Endothelial cell of umbilical vein (primary cell): ENCODE measurements around the gene CEMIP. TPM values are rescaled to one million over a fixed set of nuclear protein-coding genes. Genes with fewer than 3 reads are reported as not detected.

Experiments
- BruUV-seq: library from RNA; stranded (reverse); fragments of 400-500 nt; replicated peaks from 2 replicates; lab custom pipeline; 2021; lab: Mats Ljungman, UMichigan
- CTCF ChIA-PET: fragments of 300-600, 350-600 bp; sonication (Branson Sonifier 250); formaldehyde crosslinking; loops from one replicate; lab custom pipeline; 2021; ENCODE audit warnings: antibody characterized with exemption, inconsistent platforms; lab: Charles Lee
- POLR2A ChIA-PET: fragments of 300-600, 350-600 bp; sonication (Branson Sonifier 250); formaldehyde crosslinking; loops from one replicate; lab custom pipeline; 2021; ENCODE audit warnings: antibody characterized with exemption, inconsistent platforms; lab: Charles Lee
- DNase-seq: peaks from one replicate; pipeline ENCODE4 v3.0.0-alpha.2; 2011; ENCODE audit warnings: low read depth, low spot score
- FAIRE-seq: peaks from 2 replicates; lab custom pipeline; 2011; peaks lifted over from hg19 to GRCh38; lab: Jason Lieb, UNC
- H2AFZ ChIP-seq: 2 replicates; pipeline ENCODE4 v1.6.0; 2012; ENCODE audit warnings: low read depth, low read length, control low read depth, inconsistent platforms
- H3K27ac ChIP-seq: 2 replicates; pipeline ENCODE4 v1.5.1; 2011; ENCODE audit warnings: low read depth, mild to moderate bottlenecking, control low read depth, low read length, moderate library complexity; ENCODE audit not compliant: insufficient read depth
- H3K27me3 ChIP-seq, 2 experiments: 2 replicates each; pipeline versions ENCODE4 v1.6.0 to v1.6.1; 2011; ENCODE audit warnings: low read length in 2 of 2, mixed read lengths in 1 of 2; ENCODE audit not compliant: control insufficient read depth in 2 of 2, insufficient read depth in 2 of 2
- H3K36me3 ChIP-seq, 2 experiments: 2 replicates in 1 of 2; 3 replicates in 1 of 2; pipeline ENCODE4 v1.5.1; 2011; ENCODE audit warnings: low read length in 2 of 2, mild to moderate bottlenecking in 1 of 2, moderate library complexity in 1 of 2; ENCODE audit not compliant: control insufficient read depth in 2 of 2, insufficient read depth in 2 of 2; ENCODE audit errors: extremely low read depth in 1 of 2
- H3K4me1 ChIP-seq: 3 replicates; pipeline ENCODE4 v1.5.1; 2011; ENCODE audit warnings: mild to moderate bottlenecking, low read length; ENCODE audit not compliant: control insufficient read depth, insufficient read depth; ENCODE audit errors: extremely low read depth
- H3K4me2 ChIP-seq: 2 replicates; pipeline ENCODE4 v1.6.1; 2011; ENCODE audit warnings: low read length, control low read depth, mixed read lengths; ENCODE audit not compliant: insufficient read depth
- H3K4me3 ChIP-seq, 3 experiments: fragments of 200-600 bp in 1 of 3; sonication (generic), shearing (Covaris generic) in 1 of 3; replicated peaks in 1 of 3; 2 replicates each; pipeline ENCODE4 v1.5.1; 2011 to 2016; ENCODE audit warnings: control low read depth in 3 of 3, low read length in 3 of 3, mild to moderate bottlenecking in 2 of 3, inconsistent platforms in 1 of 3, low read depth in 1 of 3, moderate library complexity in 1 of 3; ENCODE audit not compliant: insufficient read depth in 1 of 3
- H3K79me2 ChIP-seq: 2 replicates; pipeline ENCODE4 v1.6.0; 2012; ENCODE audit warnings: low read length, inconsistent platforms; ENCODE audit not compliant: control insufficient read depth, insufficient read depth
- H3K9ac ChIP-seq: replicated peaks from 2 replicates; pipeline ENCODE3; 2011; ENCODE audit warnings: low read length, control low read depth; ENCODE audit not compliant: insufficient read depth; ENCODE audit errors: extremely low read depth
- H3K9me1 ChIP-seq: replicated peaks from 3 replicates; pipeline ENCODE4 v1.6.0; 2011; ENCODE audit warnings: mild to moderate bottlenecking, low read length; ENCODE audit not compliant: control insufficient read depth, insufficient read depth; ENCODE audit errors: extremely low read depth
- H3K9me3 ChIP-seq: replicated peaks from 2 replicates; pipeline ENCODE4 v1.5.1; 2012; ENCODE audit warnings: low read length, inconsistent platforms; ENCODE audit not compliant: control insufficient read depth, insufficient read depth
- H4K20me1 ChIP-seq: replicated peaks from 2 replicates; pipeline ENCODE3; 2011; ENCODE audit warnings: mild to moderate bottlenecking, low read length; ENCODE audit not compliant: control insufficient read depth, insufficient read depth; ENCODE audit errors: extremely low read depth
- EZH2 ChIP-seq: IDR thresholded peaks from 2 replicates; pipeline ENCODE4 v1.6.1; 2012; ENCODE audit warnings: borderline replicate concordance, low read depth, mild to moderate bottlenecking, moderate library complexity, low read length, inconsistent platforms; ENCODE audit not compliant: severe bottlenecking
- FOS ChIP-seq: IDR thresholded peaks from 2 replicates; pipeline ENCODE4 v1.6.1; 2011; ENCODE audit warnings: mild to moderate bottlenecking, low read length, moderate library complexity, borderline replicate concordance; ENCODE audit not compliant: insufficient read depth
- GATA2 ChIP-seq: IDR thresholded peaks from 2 replicates; pipeline ENCODE4 v1.7.0; 2011; ENCODE audit warnings: low read depth, mild to moderate bottlenecking, moderate library complexity, mixed read lengths, low read length; ENCODE audit not compliant: insufficient read length, insufficient read depth
- JUN ChIP-seq: IDR thresholded peaks from 2 replicates; pipeline ENCODE4 v1.6.1; 2011; ENCODE audit warnings: borderline replicate concordance, low read depth; ENCODE audit not compliant: insufficient read length, insufficient read depth
- MYC ChIP-seq: IDR thresholded peaks from one replicate; pipeline ENCODE4 v1.6.1; 2011; ENCODE audit warnings: mild to moderate bottlenecking, low read depth, low read length
- POLR2A ChIP-seq: IDR thresholded peaks from 2 replicates; pipeline ENCODE4 v1.6.1; 2012; ENCODE audit warnings: low read depth, mild to moderate bottlenecking, control low read depth, low read length
- POLR2AphosphoS5 ChIP-seq: IDR thresholded peaks from 2 replicates; pipeline ENCODE4 v1.6.1; 2012; ENCODE audit warnings: low read depth, mild to moderate bottlenecking, control low read depth, low read length, moderate library complexity; ENCODE audit not compliant: insufficient read depth
- dilution Hi-C: fragments of 300-500 bp; cut with MboI; formaldehyde crosslinking; loops from one replicate; pipeline ENCODE4 v1.15.0; 2019; ENCODE audit warnings: low sequenced_read_pairs; ENCODE audit not compliant: extremely low pct_ligation_motif_present
- intact Hi-C: fragments of 100-400 bp; cut with micrococcal nuclease; formaldehyde crosslinking; loops from one replicate; pipeline ENCODE4 v1.10.0; 2022
- polyA plus RNA-seq, 4 experiments: library from polyadenylated mRNA; depleted of rRNA in 3 of 4; stranded (reverse) in 3 of 4; unstranded in 1 of 4; fragments of >200 nt; gene quantifications; 2 replicates each; pipeline versions ENCODE4 v1.2.1 to v1.2.3, GENCODE V29; 2011 to 2012; ENCODE audit warnings: missing spikeins in 1 of 4
- total RNA-seq: library from RNA; stranded (reverse); gene quantifications from 2 replicates; pipeline ENCODE4 v1.2.3, GENCODE V29; 2021
- TF ChIP-seq, protein P1 (sequence below): IDR thresholded peaks from 2 replicates; pipeline ENCODE4 v1.6.1; 2011; ENCODE audit not compliant: insufficient read depth, insufficient read length
- TF ChIP-seq, protein P2 (sequence below), 2 donors: IDR thresholded peaks; 1 replicate in 1 of 2; 2 replicates in 1 of 2; pipeline ENCODE4 v1.5.1; 2011; ENCODE audit warnings: low read length in 2 of 2, mild to moderate bottlenecking in 2 of 2, moderate library complexity in 2 of 2, control low read depth in 1 of 2, inconsistent platforms in 1 of 2, low read depth in 1 of 2; ENCODE audit not compliant: insufficient read depth in 1 of 2; ENCODE audit errors: extremely low read depth in 1 of 2

CEMIP gene
- total and polyA plus RNA-seq, 2 donors (not counting 3 experiments of a cell fraction or from before 2014, with no cell fraction given) = 0.01 TPM; not detected in 1

DNA sequence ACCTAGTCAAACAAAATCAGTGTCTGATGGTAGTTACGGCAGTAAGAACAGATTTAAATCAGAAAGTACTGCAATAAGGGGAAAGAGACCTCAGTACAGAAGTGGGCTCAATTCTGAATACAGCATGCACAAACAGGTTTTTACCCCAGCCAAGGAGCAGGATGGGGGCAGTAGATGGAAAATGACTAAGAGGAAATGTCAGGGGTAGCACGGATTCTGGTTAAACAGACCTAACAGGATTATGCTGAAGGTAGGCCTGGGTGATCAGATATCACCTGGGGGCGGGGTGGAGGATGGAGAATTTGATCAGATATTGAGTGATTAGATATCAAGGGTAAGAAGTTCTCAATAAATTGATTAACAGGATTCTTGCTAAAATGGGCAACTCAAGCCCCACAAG is 191.5 kb downstream of the CEMIP start:
- dilution Hi-C loops = no loop called here
- intact Hi-C loops = loop anchor here (1.0 to 5.0 kb wide), 7 partner anchors 36 to 551 kb away; partner anchors contain the start of gene CEMIP
- peak; percentile 49 for FAIRE-seq

More for the DNA sequence above, 191.5 kb downstream of the CEMIP start:
- no peak overlapping the region for H2AFZ ChIP-seq
- no peaks in the 10 kb centered on the region for H3K9me3 ChIP-seq
- H4K20me1 ChIP-seq = no peaks in the 10 kb centered on the region
- no TSS peak for BruUV-seq
- no peak for DNase-seq
- no peak overlapping the region for H3K4me2 ChIP-seq
- peaks cover 0 to 6% of the 10 kb centered on the region in 2 experiments for H3K36me3 ChIP-seq
- no peak overlapping the region for H3K9ac ChIP-seq
- ChIA-PET CTCF (interaction anchor here (0.8 to 6.5 kb wide), 46 partner anchors 9 to 552 kb away, joined by 3 to 101 read pairs (median 5); partner anchors contain the start of genes ABHD17C, CEMIP and MESD), POLR2A (no interaction called here)
- H3K4me3 ChIP-seq = no peak overlapping the region
- H3K79me2 ChIP-seq = no peaks in the 10 kb centered on the region
- no peaks in the 10 kb centered on the region for H3K4me1 ChIP-seq
- no peaks in the 10 kb centered on the region for H3K27me3 ChIP-seq
- TF ChIP-seq JUN (no peak), FOS (no peak), GATA2 (no peak), POLR2A (no peak), EZH2 (no peak), MYC (no peak), POLR2AphosphoS5 (no peak)
- TF ChIP-seq, protein P1, sequence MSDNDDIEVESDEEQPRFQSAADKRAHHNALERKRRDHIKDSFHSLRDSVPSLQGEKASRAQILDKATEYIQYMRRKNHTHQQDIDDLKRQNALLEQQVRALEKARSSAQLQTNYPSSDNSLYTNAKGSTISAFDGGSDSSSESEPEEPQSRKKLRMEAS = no peak
- TF ChIP-seq, protein P2, sequence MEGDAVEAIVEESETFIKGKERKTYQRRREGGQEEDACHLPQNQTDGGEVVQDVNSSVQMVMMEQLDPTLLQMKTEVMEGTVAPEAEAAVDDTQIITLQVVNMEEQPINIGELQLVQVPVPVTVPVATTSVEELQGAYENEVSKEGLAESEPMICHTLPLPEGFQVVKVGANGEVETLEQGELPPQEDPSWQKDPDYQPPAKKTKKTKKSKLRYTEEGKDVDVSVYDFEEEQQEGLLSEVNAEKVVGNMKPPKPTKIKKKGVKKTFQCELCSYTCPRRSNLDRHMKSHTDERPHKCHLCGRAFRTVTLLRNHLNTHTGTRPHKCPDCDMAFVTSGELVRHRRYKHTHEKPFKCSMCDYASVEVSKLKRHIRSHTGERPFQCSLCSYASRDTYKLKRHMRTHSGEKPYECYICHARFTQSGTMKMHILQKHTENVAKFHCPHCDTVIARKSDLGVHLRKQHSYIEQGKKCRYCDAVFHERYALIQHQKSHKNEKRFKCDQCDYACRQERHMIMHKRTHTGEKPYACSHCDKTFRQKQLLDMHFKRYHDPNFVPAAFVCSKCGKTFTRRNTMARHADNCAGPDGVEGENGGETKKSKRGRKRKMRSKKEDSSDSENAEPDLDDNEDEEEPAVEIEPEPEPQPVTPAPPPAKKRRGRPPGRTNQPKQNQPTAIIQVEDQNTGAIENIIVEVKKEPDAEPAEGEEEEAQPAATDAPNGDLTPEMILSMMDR (IDR thresholded peaks at IDR 0.05; ENCODE audit: extremely low read depth in 1 of 2, insufficient read depth in 1 of 2, low read depth in 1 of 2, low read length in 2 of 2) = no peak
- no peaks in the 10 kb centered on the region for H3K9me1 ChIP-seq
- no peak overlapping the region for H3K27ac ChIP-seq
